Activated CD4-positive, alpha-beta T cell treated with anti-CD3 and anti-CD28 coated beads, Interleukin-2, amount 10 ng/mL, durations not matched to agents 7 days and 5 days (primary cell): ENCODE measurements around the gene IL12RB1. TPM values are rescaled to one million over a fixed set of nuclear protein-coding genes. Genes with fewer than 3 reads are reported as not detected.

Source experiments
- CTCF ChIA-PET: fragments of 350-600 bp; sonication (Branson Sonifier 250); formaldehyde crosslinking; loops from one replicate; lab custom pipeline; 2021; ENCODE audit warnings: antibody characterized with exemption; lab: Charles Lee
- POLR2A ChIA-PET: fragments of 350-600 bp; sonication (Branson Sonifier 250); formaldehyde crosslinking; loops from one replicate; lab custom pipeline; 2021; ENCODE audit warnings: antibody characterized with exemption; lab: Charles Lee
- DNase-seq: peaks from one replicate; pipeline ENCODE4 v3.0.0-alpha.2; 2020
- H3K27ac Mint-ChIP-seq: one replicate; pipeline ENCODE4 v1.8.0; 2021; ENCODE audit warnings: mild to moderate bottlenecking, moderate library complexity, mixed read lengths
- H3K27me3 Mint-ChIP-seq: one replicate; pipeline ENCODE4 v1.8.0; 2021; ENCODE audit warnings: mixed read lengths
- H3K36me3 Mint-ChIP-seq: one replicate; pipeline ENCODE4 v1.8.0; 2021; ENCODE audit warnings: low read depth, mixed read lengths
- H3K4me1 Mint-ChIP-seq: one replicate; pipeline ENCODE4 v1.8.0; 2021; ENCODE audit warnings: mixed read lengths
- H3K4me3 Mint-ChIP-seq: one replicate; pipeline ENCODE4 v1.8.0; 2021; ENCODE audit warnings: mild to moderate bottlenecking, moderate library complexity, mixed read lengths
- H3K9me3 Mint-ChIP-seq: one replicate; pipeline ENCODE4 v1.8.0; 2021; ENCODE audit warnings: mixed read lengths
- total RNA-seq, 2 experiments: library from RNA; stranded (reverse); gene quantifications; one replicate each; pipeline ENCODE4 v1.2.3, GENCODE V29; 2021

Gene IL12RB1
- total RNA-seq, 2 experiments from 2014 or later, result 81.8 to 86.8 TPM

DNA sequence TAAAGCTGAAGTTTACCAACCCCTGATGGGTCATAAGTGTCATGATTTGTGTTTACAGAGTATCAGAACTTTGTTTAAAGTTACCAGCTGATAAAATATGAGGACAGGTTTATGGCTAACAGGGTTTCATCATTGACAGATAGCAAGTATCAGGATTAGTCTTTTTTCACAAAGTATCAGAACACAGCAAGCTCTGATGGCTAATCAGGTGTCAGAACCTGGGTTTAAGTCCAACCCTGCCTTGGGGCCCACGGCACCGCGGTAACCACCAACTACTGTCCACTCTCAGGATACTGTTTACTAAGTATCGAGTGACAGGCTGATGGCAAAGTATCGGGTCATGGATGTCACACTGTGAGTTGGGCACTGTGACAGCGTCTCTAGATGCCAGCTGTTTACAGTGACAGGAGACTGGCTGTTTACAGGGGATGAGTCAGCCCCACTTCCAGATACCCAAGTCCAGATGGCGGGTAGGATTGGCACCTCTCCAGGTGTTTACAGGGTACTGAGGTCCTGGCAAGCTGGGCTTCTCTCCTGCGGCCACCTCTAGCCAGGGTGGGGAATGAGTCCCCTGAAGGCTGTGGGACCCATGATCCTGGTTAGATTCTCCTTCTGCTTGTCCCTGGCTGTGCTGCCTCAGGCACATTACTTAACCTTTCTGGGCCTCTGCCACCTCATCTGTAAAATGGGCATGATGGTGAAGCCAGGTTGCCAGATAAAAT, 57.0 kb downstream of the IL12RB1 start:
- Mint-ChIP-seq H3K27ac (no peak overlapping the region), H3K27me3 (no peaks in the 10 kb centered on the region), H3K4me1 (peaks cover 12% of the 10 kb centered on the region), H3K36me3 (no peaks in the 10 kb centered on the region), H3K9me3 (no peaks in the 10 kb centered on the region), H3K4me3 (no peak overlapping the region)
- no peak for DNase-seq
- POLR2A ChIA-PET, result no interaction called here
- CTCF ChIA-PET, result interaction anchor here (0.6 to 0.8 kb wide), 2 partner anchors 24 to 410 kb away, joined by 3 read pairs; no protein-coding TSS in a partner anchor

DNA sequence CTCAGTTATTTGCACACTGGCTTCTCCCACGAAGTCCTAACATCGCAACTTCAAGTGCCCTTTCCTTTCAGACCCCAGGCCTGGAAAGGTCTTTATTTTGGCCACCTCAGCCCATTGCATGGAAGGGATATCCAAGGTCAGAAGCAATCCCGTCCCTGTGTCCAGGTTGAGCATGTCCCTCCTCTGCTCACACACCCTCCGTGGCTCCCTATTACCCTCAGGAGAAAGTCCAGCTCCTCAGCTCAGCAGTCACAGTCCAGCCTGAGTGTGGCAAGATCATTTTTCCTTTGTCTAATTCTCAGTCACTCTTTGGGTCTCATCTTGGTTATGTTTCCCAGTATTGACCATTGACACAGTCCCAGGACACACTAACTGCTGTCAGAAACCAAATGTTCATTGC, 59.6 kb downstream of the IL12RB1 start:
- no peaks in the 10 kb centered on the region for H3K27me3 Mint-ChIP-seq
- H3K27ac Mint-ChIP-seq, result no peak overlapping the region
- H3K4me3 Mint-ChIP-seq, result no peak overlapping the region
- H3K9me3 Mint-ChIP-seq, result peaks cover 4% of the 10 kb centered on the region
- peaks cover 4% of the 10 kb centered on the region for H3K36me3 Mint-ChIP-seq
- H3K4me1 Mint-ChIP-seq, result peaks cover 34% of the 10 kb centered on the region
- ChIA-PET CTCF (interaction anchor here (0.9 to 1.6 kb wide), 3 partner anchors 9 to 75 kb away, joined by 3 to 11 read pairs (median 3); no protein-coding TSS in a partner anchor), POLR2A (no interaction called here)
- no peak for DNase-seq

DNA sequence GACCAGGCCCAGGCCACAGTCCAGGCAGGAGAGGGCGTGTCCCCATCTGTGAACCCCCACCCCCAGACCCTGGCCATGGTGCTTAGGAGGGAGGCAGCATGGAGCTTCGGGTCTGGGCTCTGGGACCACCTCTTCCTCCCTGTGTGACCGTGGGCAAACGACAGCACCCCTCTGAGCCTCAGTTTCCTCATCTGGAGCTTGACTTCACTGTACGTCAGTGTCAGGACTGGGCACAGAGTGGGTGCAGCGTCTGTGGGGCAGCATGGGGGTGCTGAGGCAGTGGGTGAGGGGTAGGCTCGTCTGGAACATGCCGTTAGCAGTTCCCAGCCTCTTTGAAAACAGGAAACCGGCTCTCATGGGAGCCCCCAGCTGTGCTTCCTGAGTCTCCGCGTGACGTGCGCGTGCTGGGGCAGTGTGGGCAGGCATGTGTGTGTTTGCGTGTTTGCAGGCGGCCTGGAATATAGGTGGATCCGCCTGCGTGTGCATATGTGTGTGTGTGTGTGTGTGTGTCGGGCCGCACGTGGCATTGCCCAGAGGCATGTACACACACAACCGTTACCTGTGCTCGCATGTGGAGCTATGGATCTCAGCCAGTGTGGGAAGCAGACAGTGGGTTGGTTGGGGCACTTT, 63.0 kb downstream of the IL12RB1 start:
- Mint-ChIP-seq H3K27ac (peak overlapping the region; percentile 96), H3K4me3 (peak overlapping the region; percentile 51), H3K9me3 (peaks cover 4% of the 10 kb centered on the region), H3K36me3 (peaks cover 4% of the 10 kb centered on the region), H3K27me3 (no peaks in the 10 kb centered on the region), H3K4me1 (peaks cover 54% of the 10 kb centered on the region)
- CTCF ChIA-PET, result interaction anchor here (0.6 to 1.3 kb wide), 8 partner anchors 9 to 153 kb away, joined by 3 to 4 read pairs (median 3); no protein-coding TSS in a partner anchor
- DNase-seq, result peak; percentile 69
- POLR2A ChIA-PET, result no interaction called here

DNA sequence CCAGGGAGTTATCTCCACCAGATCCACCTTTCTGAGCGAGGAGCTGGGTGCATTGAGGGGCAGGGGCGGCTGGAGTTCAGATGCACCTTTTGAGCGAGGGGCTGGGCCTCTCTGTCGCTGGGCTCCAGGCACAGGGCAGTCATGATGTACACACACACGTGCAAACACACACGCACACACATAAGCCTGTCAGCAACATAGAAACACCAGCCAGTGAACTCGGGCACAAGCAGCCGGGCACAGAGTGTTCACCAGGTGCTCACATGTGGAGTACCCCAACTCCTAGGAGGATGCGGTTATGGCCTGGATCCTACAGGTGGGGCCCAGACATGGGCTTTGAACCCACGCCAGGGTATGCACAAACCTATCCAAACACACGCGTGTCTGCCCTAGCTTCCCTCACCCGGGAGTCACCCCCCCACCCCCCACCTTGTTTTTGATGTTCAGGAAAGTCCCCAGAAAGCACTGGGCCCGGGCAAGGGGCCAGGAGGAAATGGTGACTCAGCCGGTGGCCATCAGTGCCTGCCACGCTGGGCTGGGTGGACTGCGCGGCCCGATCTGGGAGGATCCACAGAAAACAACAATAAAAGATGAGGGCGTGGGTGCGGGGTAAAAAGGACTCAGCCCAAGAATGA, 65.5 kb downstream of the IL12RB1 start:
- Mint-ChIP-seq H3K27me3 (no peaks in the 10 kb centered on the region), H3K4me1 (peaks cover 66% of the 10 kb centered on the region), H3K4me3 (peak overlapping the region; percentile 41), H3K9me3 (peaks cover 4% of the 10 kb centered on the region), H3K36me3 (peaks cover 4% of the 10 kb centered on the region), H3K27ac (peak overlapping the region; percentile 91)
- no peak for DNase-seq
- ChIA-PET CTCF (interaction anchor here (1.1 to 1.6 kb wide), 2 partner anchors 10 to 14 kb away, joined by 3 to 6 read pairs; no protein-coding TSS in a partner anchor), POLR2A (no interaction called here)

DNA sequence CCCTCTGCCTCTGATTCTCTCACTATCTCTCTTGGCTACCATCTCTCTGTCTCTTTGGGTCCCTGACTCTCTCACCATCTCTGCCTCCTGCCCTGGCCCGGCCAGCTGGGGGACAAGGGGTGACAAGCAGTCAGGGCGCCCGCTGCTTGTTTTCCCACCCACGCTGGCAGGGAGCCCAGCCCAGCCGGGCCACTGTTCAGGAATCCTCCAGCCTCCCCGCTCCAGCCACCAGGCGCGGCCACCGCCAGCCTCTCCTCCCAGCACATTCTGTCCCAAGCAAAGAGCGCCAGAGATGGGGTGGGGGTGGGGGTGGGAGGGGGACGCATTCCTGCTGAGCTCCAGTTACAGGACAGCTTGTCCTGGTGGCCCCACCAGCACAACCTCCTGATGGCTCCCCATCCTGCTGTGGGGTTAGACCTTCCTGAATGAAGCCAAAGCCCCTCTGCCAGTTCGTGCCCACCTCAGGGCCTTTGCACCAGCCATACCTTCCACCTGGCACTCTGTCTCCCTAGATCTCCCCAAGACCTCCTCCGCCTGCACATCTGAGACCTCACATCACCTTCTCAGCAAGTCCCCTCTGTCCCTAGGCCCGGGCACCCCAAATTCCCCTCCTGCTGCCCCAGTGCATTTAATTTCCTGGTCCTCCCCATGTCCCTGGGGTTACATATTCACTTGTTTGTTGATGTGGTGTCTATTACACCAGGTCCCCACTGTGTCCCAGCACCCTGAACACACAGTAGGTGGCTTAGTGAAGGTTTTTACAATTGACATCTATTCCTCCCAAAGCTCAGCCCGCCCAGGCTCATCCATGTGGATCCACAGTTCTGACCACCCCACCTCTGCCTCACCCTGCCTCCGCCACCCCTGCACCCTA, 66.3 kb downstream of the IL12RB1 start:
- Mint-ChIP-seq H3K27ac (peak overlapping the region; percentile 91), H3K4me1 (peaks cover 68% of the 10 kb centered on the region), H3K9me3 (peaks cover 4% of the 10 kb centered on the region), H3K27me3 (no peaks in the 10 kb centered on the region), H3K36me3 (peaks cover 8% of the 10 kb centered on the region), H3K4me3 (no peak overlapping the region)
- CTCF ChIA-PET, result interaction anchor here (1.1 to 1.6 kb wide), 2 partner anchors 11 to 13 kb away, joined by 3 to 6 read pairs; no protein-coding TSS in a partner anchor
- POLR2A ChIA-PET, result no interaction called here
- DNase-seq, result no peak

DNA sequence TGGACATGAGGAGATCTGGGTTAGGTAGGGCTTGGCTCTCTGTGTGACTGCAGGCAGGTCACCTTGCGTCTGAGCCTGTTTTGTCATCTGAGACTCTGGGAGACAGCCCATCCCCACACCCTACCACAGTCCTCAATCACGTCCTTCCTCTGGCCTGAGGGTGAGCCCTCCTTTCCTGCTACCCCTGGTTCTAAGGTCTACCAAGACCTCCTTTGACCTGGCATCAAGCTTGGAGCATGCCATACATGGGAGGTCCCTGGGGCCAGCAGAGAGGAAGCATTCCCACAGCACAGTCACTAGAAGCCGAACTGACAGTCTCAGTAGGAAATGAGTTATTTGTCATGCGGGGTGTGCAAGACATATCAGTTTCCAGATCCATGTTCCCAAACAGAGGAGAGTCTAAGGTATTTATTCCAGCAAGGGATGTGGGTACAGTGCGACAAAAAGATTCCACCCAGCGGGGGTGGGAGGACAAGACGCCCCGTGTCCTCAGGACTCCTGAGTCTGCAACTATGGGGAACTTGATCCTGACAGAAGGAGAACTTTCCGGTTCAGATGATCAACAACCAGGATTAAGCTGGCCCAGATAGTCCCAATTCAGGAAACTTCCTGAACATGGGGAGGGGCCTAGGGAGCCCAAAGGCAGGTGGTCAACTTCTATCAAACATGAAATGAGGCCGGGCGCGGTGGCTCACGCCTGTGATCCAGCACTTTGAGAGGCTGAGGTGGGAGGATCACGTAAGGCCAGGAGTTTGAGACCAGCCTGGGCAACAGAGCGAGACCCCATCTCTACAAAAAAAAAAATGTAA, 69.3 kb downstream of the IL12RB1 start:
- no peak overlapping the region for H3K4me3 Mint-ChIP-seq
- H3K9me3 Mint-ChIP-seq, result peaks cover 4% of the 10 kb centered on the region
- no peak for DNase-seq
- H3K27me3 Mint-ChIP-seq, result no peaks in the 10 kb centered on the region
- ChIA-PET POLR2A (no interaction called here), CTCF (interaction anchor here (2.5 kb wide), 1 partner anchor 11 kb away, joined by 11 read pairs; no protein-coding TSS in a partner anchor)
- peaks cover 74% of the 10 kb centered on the region for H3K4me1 Mint-ChIP-seq
- peak overlapping the region; percentile 71 for H3K27ac Mint-ChIP-seq
- peaks cover 35% of the 10 kb centered on the region for H3K36me3 Mint-ChIP-seq

DNA sequence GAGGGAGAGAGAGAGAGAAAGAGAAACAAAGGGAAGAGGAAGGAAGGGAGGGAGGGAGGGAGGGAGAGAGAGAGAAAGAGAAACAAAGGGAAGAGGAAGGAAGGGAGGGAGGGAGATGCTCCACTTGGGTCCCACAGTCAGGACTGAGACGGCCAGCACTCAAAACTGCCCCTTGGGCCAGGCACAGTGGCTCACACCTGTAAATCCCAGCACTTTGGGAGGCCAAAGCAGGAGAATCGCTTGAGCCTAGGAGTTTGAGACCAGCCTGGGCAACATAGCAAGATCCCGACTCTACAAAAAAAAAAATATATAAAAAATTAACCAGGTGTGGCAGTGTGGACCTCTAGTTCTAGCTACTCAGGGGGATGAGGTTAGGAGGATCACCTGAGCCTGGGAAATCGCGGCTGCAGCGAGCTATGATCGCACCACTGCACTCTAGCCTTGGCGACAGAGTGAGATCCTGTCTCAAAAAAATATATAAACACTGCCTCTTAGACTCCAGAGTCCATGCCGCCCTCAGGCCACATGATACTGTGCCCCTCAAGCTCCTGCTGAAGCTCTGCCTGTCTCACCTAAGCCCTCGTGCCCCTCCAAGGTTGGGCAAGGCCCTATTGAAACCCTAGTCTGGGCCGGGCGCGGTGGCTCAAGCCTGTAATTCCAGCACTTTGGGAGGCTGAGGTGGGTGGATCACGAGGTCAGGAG, 70.4 kb downstream of the IL12RB1 start:
- H3K27ac Mint-ChIP-seq, result peak overlapping the region; percentile 71

DNA sequence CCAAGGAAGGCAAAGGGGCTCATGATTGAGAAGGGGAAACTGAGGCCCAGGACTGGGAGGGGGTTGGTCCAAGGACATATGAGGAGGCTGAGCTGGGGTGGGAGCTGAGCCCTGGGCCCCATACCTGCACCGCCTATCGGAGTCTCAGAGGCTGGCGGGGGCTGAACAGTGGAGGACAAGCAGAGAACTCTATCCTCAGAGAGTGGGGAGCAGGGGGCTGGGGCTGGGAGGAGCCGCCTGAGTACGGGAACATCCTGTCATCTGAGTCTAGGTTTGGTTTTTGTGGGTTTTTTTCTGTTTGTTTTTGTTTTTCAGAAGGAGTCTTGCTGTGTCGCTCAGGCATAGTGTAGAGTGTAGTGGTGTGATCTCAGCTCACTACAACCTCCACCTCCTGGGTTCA, 72.5 kb downstream of the IL12RB1 start:
- POLR2A ChIA-PET, result interaction anchor here (0.6 kb wide), 1 partner anchor 405 kb away, joined by 4 read pairs; the partner anchor contains the start of gene SSBP4
- peaks cover 62% of the 10 kb centered on the region for H3K4me1 Mint-ChIP-seq
- peak; percentile 72 for DNase-seq

More for the DNA sequence above, 70.4 kb downstream of the IL12RB1 start:
- peaks cover 64% of the 10 kb centered on the region for H3K4me1 Mint-ChIP-seq
- CTCF ChIA-PET, result interaction anchor here (0.9 to 1.2 kb wide), 2 partner anchors 9 to 45 kb away, joined by 3 read pairs; partner anchors contain the start of gene ARRDC2
- H3K27me3 Mint-ChIP-seq, result no peaks in the 10 kb centered on the region
- H3K36me3 Mint-ChIP-seq, result peaks cover 38% of the 10 kb centered on the region
- POLR2A ChIA-PET, result no interaction called here
- no peak overlapping the region for H3K4me3 Mint-ChIP-seq
- no peak for DNase-seq
- no peaks in the 10 kb centered on the region for H3K9me3 Mint-ChIP-seq

DNA sequence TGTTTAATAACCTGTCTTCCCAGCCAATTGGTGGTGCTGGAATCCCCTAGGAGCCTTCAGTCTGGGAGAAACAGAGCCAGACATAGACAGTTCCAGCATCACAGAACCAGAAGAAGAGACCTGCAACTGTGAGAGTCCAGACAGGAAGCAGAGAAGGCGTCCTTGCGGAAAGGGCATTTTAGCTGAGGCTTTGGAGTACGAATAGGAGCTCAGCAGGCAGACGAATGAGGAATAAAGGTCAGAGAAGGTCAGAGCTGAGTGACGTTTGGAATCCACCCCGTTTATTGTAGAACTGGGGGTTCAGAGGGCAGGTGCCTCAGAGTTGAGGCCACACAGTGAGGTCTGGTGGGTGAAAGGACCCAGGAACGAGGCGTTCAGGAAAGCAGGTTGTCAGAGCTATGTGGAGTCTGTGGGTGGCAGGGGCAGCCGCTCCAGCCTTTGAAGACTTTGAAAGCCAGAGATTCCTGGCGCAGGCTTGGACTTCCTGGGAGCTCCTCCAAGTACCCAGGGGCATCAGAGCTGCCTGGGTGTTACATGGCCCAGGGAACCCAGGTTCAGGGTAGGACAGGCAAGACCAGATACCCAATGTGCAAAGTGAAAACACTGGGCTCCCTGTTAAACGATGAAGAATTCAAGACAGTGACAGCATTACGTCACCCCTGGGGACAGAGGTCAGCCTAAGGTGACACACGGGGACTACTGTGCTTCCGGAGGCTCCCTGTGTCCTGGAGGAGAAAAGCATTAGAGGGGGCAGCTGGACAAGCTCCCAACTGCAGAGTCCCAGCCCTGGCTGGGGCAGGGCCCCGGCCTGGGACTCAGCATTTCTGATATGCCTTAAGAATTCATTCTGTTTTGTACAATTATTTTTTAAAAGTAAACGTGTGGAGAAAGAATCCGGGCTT, 73.3 kb downstream of the IL12RB1 start:
- no peaks in the 10 kb centered on the region for H3K9me3 Mint-ChIP-seq
- ChIA-PET CTCF (interaction anchor here (0.6 to 1.7 kb wide), 5 partner anchors 9 to 51 kb away, joined by 3 to 5 read pairs (median 3); no protein-coding TSS in a partner anchor), POLR2A (no interaction called here)
- no peaks in the 10 kb centered on the region for H3K27me3 Mint-ChIP-seq
- peak overlapping the region; percentile 98 for H3K27ac Mint-ChIP-seq
- H3K4me1 Mint-ChIP-seq, result peaks cover 66% of the 10 kb centered on the region
- peak overlapping the region; percentile 67 for H3K4me3 Mint-ChIP-seq
- DNase-seq, result no peak
- peaks cover 59% of the 10 kb centered on the region for H3K36me3 Mint-ChIP-seq

More for the DNA sequence above, 72.5 kb downstream of the IL12RB1 start:
- H3K36me3 Mint-ChIP-seq, result peaks cover 52% of the 10 kb centered on the region
- CTCF ChIA-PET, result interaction anchor here (0.6 to 1.1 kb wide), 7 partner anchors 8 to 794 kb away, joined by 3 to 5 read pairs (median 3); no protein-coding TSS in a partner anchor
- H3K27me3 Mint-ChIP-seq, result no peaks in the 10 kb centered on the region
- H3K27ac Mint-ChIP-seq, result peak overlapping the region; percentile 98
- H3K9me3 Mint-ChIP-seq, result no peaks in the 10 kb centered on the region
- H3K4me3 Mint-ChIP-seq, result peak overlapping the region; percentile 67

DNA sequence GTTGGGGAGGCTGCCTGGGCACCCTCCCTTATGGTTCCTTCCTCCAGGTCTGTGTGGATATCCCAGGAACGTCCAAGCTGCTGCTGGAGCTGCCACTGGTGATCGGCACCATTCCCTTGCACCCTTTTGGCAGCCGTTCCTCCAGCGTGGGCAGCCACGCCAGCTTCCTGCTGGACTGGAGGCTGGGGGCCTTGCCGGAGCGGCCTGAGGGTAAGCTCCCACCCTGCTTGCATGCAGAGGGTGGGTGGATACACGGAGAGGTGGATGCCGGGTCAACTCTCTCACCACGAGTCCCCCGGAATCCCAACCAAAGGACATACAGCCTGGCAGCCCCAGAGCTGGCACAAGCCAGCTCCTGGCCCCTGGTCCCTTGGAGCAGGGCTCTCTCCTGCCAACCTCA, 76.6 kb downstream of the IL12RB1 start:
- no peak overlapping the region for H3K4me3 Mint-ChIP-seq
- no peaks in the 10 kb centered on the region for H3K27me3 Mint-ChIP-seq
- H3K36me3 Mint-ChIP-seq, result peaks cover 60% of the 10 kb centered on the region
- H3K4me1 Mint-ChIP-seq, result peaks cover 59% of the 10 kb centered on the region
- peak overlapping the region; percentile 87 for H3K27ac Mint-ChIP-seq
- no peak for DNase-seq
- ChIA-PET CTCF (interaction anchor here (0.9 to 5.4 kb wide), 4 partner anchors 14 to 78 kb away, joined by 3 to 83 read pairs (median 3); partner anchors contain the start of gene CCDC124), POLR2A (interaction anchor here (1.0 kb wide), 1 partner anchor 51 kb away, joined by 3 read pairs; no protein-coding TSS in a partner anchor)
- no peaks in the 10 kb centered on the region for H3K9me3 Mint-ChIP-seq
